HEK293 (cell line): ENCODE results near the gene ALOX12B.

ENCODE experiments used
- CTCF ChIA-PET: fragments of 350-600 bp; formaldehyde crosslinking; extraction: SDS; loops from one replicate; lab custom pipeline; 2021; ENCODE audit warnings: antibody characterized with exemption; lab: Yijun Ruan, JAX
- POLR2A ChIA-PET: fragments of 300-600 bp; formaldehyde crosslinking; extraction: SDS; loops from one replicate; lab custom pipeline; 2020; ENCODE audit warnings: antibody characterized with exemption, inconsistent platforms; lab: Yijun Ruan, JAX
- H3K27ac ChIP-seq: fragments of 200-500 bp; sonication (Bioruptor generic); 2 replicates; pipeline ENCODE4 v1.5.1; 2014; ENCODE audit warnings: low read depth, low read length, control low read depth, inconsistent platforms; ENCODE audit errors: extremely low read depth
- H3K36me3 ChIP-seq, 2 experiments: fragments of 200-500 bp in 1 of 2; sonication (Bioruptor generic) in 1 of 2; 1 replicate in 1 of 2; 2 replicates in 1 of 2; pipeline ENCODE4 v1.5.1; 2014 to 2017; ENCODE audit warnings: inconsistent platforms in 2 of 2, low read length in 2 of 2; ENCODE audit not compliant: control insufficient read depth in 2 of 2, insufficient read depth in 1 of 2
- H3K4me1 ChIP-seq: fragments of 200-500 bp; sonication (Bioruptor generic); 2 replicates; pipeline ENCODE4 v1.5.1; 2014; ENCODE audit warnings: mild to moderate bottlenecking, low read length, inconsistent platforms; ENCODE audit not compliant: control insufficient read depth, insufficient read depth
- H3K4me3 ChIP-seq: 2 replicates; pipeline ENCODE4 v1.5.1; 2011; ENCODE audit warnings: low read depth, mild to moderate bottlenecking, control low read depth, low read length, moderate library complexity
- H3K9me3 ChIP-seq: fragments of 200-500 bp; sonication (Bioruptor generic); 2 replicates; pipeline ENCODE4 v1.5.1; 2014; ENCODE audit warnings: low read depth, low read length, inconsistent platforms; ENCODE audit not compliant: control insufficient read depth, insufficient read depth
- BCL11B ChIP-seq: fragments of 450-650 bp; formaldehyde crosslinking; IDR thresholded peaks from 2 replicates; pipeline ENCODE4 v1.5.1; 2016; ENCODE audit warnings: low read depth, missing biosample characterization, missing genetic modification characterization
- GLI4 ChIP-seq: fragments of 450-650 bp; formaldehyde crosslinking; IDR thresholded peaks from 2 replicates; pipeline ENCODE4 v1.5.1; 2016; ENCODE audit warnings: missing biosample characterization, missing genetic modification characterization
- HIC1 ChIP-seq: fragments of 450-650 bp; formaldehyde crosslinking; IDR thresholded peaks from 2 replicates; pipeline ENCODE4 v1.5.1; 2016; ENCODE audit warnings: missing biosample characterization, missing genetic modification characterization
- KLF1 ChIP-seq: fragments of 450-650 bp; formaldehyde crosslinking; IDR thresholded peaks from 2 replicates; pipeline ENCODE4 v1.5.1; 2016; ENCODE audit warnings: missing biosample characterization, missing genetic modification characterization
- KLF7 ChIP-seq: fragments of 450-650 bp; formaldehyde crosslinking; IDR thresholded peaks from 2 replicates; pipeline ENCODE4 v1.5.1; 2016; ENCODE audit warnings: missing biosample characterization, missing genetic modification characterization, borderline replicate concordance
- OSR2 ChIP-seq: fragments of 450-650 bp; formaldehyde crosslinking; IDR thresholded peaks from 2 replicates; pipeline ENCODE4 v1.5.1; 2016; ENCODE audit warnings: missing biosample characterization, missing genetic modification characterization
- PRDM4 ChIP-seq: fragments of 450-650 bp; formaldehyde crosslinking; IDR thresholded peaks from 2 replicates; pipeline ENCODE4 v1.5.1; 2017; ENCODE audit warnings: missing biosample characterization, missing genetic modification characterization
- PRDM6 ChIP-seq: fragments of 450-650 bp; formaldehyde crosslinking; IDR thresholded peaks from 2 replicates; pipeline ENCODE4 v1.5.1; 2017; ENCODE audit warnings: missing biosample characterization, missing genetic modification characterization
- YY2 ChIP-seq: fragments of 450-650 bp; formaldehyde crosslinking; IDR thresholded peaks from 2 replicates; pipeline ENCODE4 v1.5.1; 2016; ENCODE audit warnings: missing biosample characterization, missing genetic modification characterization
- ZBTB17 ChIP-seq: fragments of 450-650 bp; formaldehyde crosslinking; IDR thresholded peaks from 2 replicates; pipeline ENCODE4 v1.5.1; 2016; ENCODE audit warnings: missing biosample characterization, missing genetic modification characterization
- ZBTB20 ChIP-seq: fragments of 450-650 bp; formaldehyde crosslinking; IDR thresholded peaks from 2 replicates; pipeline ENCODE4 v1.5.1; 2016; ENCODE audit warnings: missing biosample characterization, missing genetic modification characterization
- ZBTB8A ChIP-seq: fragments of 450-650 bp; formaldehyde crosslinking; IDR thresholded peaks from 2 replicates; pipeline ENCODE4 v1.5.1; 2016; ENCODE audit warnings: missing biosample characterization, missing genetic modification characterization
- ZFP37 ChIP-seq: fragments of 450-650 bp; formaldehyde crosslinking; IDR thresholded peaks from 2 replicates; pipeline ENCODE4 v1.5.1; 2016; ENCODE audit warnings: missing biosample characterization, missing genetic modification characterization
- ZFP69B ChIP-seq: fragments of 450-650 bp; formaldehyde crosslinking; IDR thresholded peaks from 2 replicates; pipeline ENCODE4 v1.5.1; 2016; ENCODE audit warnings: missing biosample characterization, missing genetic modification characterization
- ZNF292 ChIP-seq: fragments of 450-650 bp; formaldehyde crosslinking; IDR thresholded peaks from 2 replicates; pipeline ENCODE4 v1.5.1; 2016; ENCODE audit warnings: low read depth, missing biosample characterization, missing genetic modification characterization, borderline replicate concordance
- ZNF404 ChIP-seq: fragments of 450-650 bp; formaldehyde crosslinking; IDR thresholded peaks from 2 replicates; pipeline ENCODE4 v1.5.1; 2017; ENCODE audit warnings: missing biosample characterization, missing genetic modification characterization
- ZNF426 ChIP-seq: fragments of 450-650 bp; formaldehyde crosslinking; IDR thresholded peaks from 2 replicates; pipeline ENCODE4 v1.5.1; 2017; ENCODE audit warnings: missing biosample characterization, missing genetic modification characterization, mild to moderate bottlenecking, inconsistent platforms, moderate library complexity
- ZNF501 ChIP-seq: fragments of 450-650 bp; formaldehyde crosslinking; IDR thresholded peaks from 2 replicates; pipeline ENCODE4 v1.5.1; 2016; ENCODE audit warnings: missing biosample characterization, missing genetic modification characterization
- ZNF548 ChIP-seq: fragments of 450-650 bp; formaldehyde crosslinking; IDR thresholded peaks from 2 replicates; pipeline ENCODE4 v1.5.1; 2016; ENCODE audit warnings: missing biosample characterization, missing genetic modification characterization
- ZNF596 ChIP-seq: fragments of 450-650 bp; IDR thresholded peaks from 2 replicates; pipeline ENCODE4 v1.5.0; 2018; ENCODE audit warnings: missing biosample characterization, mild to moderate bottlenecking, missing genetic modification characterization, moderate library complexity
- ZNF629 ChIP-seq: fragments of 450-650 bp; formaldehyde crosslinking; IDR thresholded peaks from 2 replicates; pipeline ENCODE4 v1.5.1; 2017; ENCODE audit warnings: missing biosample characterization, missing genetic modification characterization
- ZNF645 ChIP-seq: fragments of 450-650 bp; formaldehyde crosslinking; IDR thresholded peaks from 2 replicates; pipeline ENCODE4; 2016; ENCODE audit warnings: missing biosample characterization, missing genetic modification characterization
- ZNF837 ChIP-seq: fragments of 450-650 bp; formaldehyde crosslinking; IDR thresholded peaks from 2 replicates; pipeline ENCODE4 v1.5.1; 2016; ENCODE audit warnings: missing biosample characterization, missing genetic modification characterization
- ZSCAN23 ChIP-seq: fragments of 450-650 bp; formaldehyde crosslinking; IDR thresholded peaks from 2 replicates; pipeline ENCODE4 v1.5.1; 2016; ENCODE audit warnings: missing biosample characterization, missing genetic modification characterization

Gene ALOX12B

DNA sequence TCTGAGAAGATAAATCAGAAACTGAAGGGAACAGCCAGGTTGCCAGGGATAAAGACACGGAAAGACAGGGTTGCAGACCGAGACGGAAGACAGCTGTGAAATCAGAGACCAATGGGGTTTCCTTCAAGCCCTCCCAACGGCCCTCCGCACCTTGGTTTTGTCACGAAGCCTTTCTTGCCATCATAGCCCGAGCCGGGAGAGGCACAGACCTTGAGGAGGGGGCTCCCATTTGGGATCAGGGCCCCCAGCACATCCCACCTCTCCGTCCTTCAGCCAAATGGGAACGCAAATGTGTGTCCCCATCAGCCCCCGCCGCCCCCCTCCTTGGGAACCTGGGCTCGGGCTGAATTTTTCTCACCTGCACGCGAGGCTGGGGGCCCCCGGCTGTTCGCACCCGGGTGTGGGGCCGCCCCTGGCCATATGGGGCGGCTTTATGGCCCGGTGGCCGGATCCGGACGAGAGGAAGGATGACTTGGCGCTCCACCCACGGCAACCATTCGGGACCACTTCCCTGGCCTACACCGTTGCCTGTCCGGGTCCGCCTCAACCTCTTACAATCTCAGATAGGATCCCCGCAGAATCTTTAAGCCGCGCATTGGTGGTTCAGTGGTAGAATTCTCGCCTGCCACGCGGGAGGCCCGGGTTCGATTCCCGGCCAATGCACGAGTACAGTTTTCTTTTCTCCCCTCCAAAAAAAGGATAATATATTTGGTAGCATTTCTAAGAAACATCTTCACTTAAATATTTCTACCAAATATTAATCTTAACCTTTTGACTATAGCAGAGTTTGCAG, 37.8 kb upstream of the ALOX12B start (continued):
- TF ChIP-seq KLF1 (0 out of 2 replicates have a peak, but pooled peaks have one; percentile 28), ZSCAN23 (tag by site-specific recombination) (peak; percentile 7; the same call in 1 of the 2 replicates), ZNF629 (tag by site-specific recombination) (peak; percentile 30), ZNF548 (tag by site-specific recombination) (no peak), ZNF404 (tag by site-specific recombination) (no peak), YY2 (tag by site-specific recombination) (no peak), KLF7 (tag by site-specific recombination) (no peak), ZNF426 (tag by site-specific recombination) (no peak), ZFP69B (tag by site-specific recombination) (no peak), ZFP37 (tag by site-specific recombination) (peak; percentile 41; the same call in 1 of the 2 replicates), GLI4 (tag by site-specific recombination) (0 out of 2 replicates have a peak, but pooled peaks have one; percentile 40)

GRCh38 chr17:8124350-8125153, 37.0 kb upstream of the ALOX12B start:
- Histone ChIP-seq H3K9me3 (no peaks in the 10 kb centered on the region), H3K27ac (no peak overlapping the region; the same call in 1 of the 2 replicates), H3K4me1 (peaks cover 14% of the 10 kb centered on the region), H3K4me3 (peak overlapping the region; percentile 70), H3K36me3 (no peaks in the 10 kb centered on the region)
- ChIA-PET POLR2A (interaction anchor here (0.7 to 3.5 kb wide), 9 partner anchors 15 to 289 kb away, joined by 3 to 27 read pairs (median 3); partner anchors contain the start of genes AURKB and SLC25A35), CTCF (interaction anchor here (0.6 to 4.1 kb wide), 10 partner anchors 9 to 259 kb away, joined by 3 to 33 read pairs (median 4); no protein-coding TSS in a partner anchor)
- TF ChIP-seq ZBTB8A (tag by site-specific recombination): 0 out of 2 replicates have a peak, but pooled peaks have one; percentile 8
- TF ChIP-seq HIC1: no peak
- TF ChIP-seq ZNF596 (tag by site-specific recombination): no peak
- no peak for TF ChIP-seq ZNF837 (tag by site-specific recombination)
- no peak for TF ChIP-seq BCL11B (tag by site-specific recombination)
- TF ChIP-seq ZNF645 (tag by site-specific recombination): no peak
- TF ChIP-seq PRDM6 (tag by site-specific recombination): no peak
- TF ChIP-seq ZNF501: no peak
- TF ChIP-seq PRDM4 (tag by site-specific recombination): no peak
- no peak for TF ChIP-seq ZNF292 (tag by site-specific recombination)
- TF ChIP-seq ZBTB20: peak; percentile 94
- peak; percentile 89 for TF ChIP-seq OSR2 (tag by site-specific recombination)
- TF ChIP-seq ZBTB17: peak; percentile 40
